ENCODE measurements around the gene NME9. TPM values are rescaled to one million over a fixed set of nuclear protein-coding genes. Genes with fewer than 3 reads are reported as not detected.

NME9 gene
- total RNA-seq, 1 experiment from 2014 or later: not detected

DNA sequence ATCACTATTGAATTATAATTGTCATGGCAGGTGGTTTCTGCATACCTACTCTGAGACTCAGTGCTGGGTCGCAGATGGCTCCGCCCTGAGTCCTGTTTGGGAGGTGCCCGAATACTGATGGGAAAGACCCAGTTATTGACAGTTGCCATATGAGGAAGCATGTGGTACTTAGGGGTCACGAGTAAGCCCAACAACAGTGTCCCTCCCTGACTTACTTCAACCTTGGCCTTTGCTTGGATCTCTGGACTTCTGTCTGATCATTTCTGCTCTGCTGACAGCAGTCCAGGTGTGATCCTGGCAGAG lies 35.6 kb upstream of the NME9 start:
- no peak for DNase-seq
- ChIA-PET POLR2A (no interaction called here), CTCF (no interaction called here)
- no peaks in the 10 kb centered on the region for H3K36me3 ChIP-seq (ENCODE audit: control insufficient read depth, insufficient read depth, low read length)
- H3K27ac Mint-ChIP-seq (ENCODE audit: unreplicated experiment): no peak overlapping the region
- no peaks in the 10 kb centered on the region for H3K27me3 ChIP-seq (replicated peaks; ENCODE audit: control insufficient read depth, insufficient read depth, low read length)
- no peaks in the 10 kb centered on the region for H3K4me1 Mint-ChIP-seq (ENCODE audit: low read depth, unreplicated experiment)
- intact Hi-C loops (cut with micrococcal nuclease; ENCODE audit: unreplicated experiment): no loop called here
- no peaks in the 10 kb centered on the region for H3K9me3 Mint-ChIP-seq (ENCODE audit: unreplicated experiment)
- no peak overlapping the region for H3K4me3 Mint-ChIP-seq (ENCODE audit: unreplicated experiment)
- peaks cover 6% of the 10 kb centered on the region for H3K36me3 Mint-ChIP-seq (ENCODE audit: insufficient read depth, unreplicated experiment)
- TF ChIP-seq CTCF (IDR thresholded peaks at IDR 0.05; ENCODE audit: insufficient read depth in 1 of 2, low read depth in 1 of 2, low read length in 1 of 2, severe bottlenecking in 1 of 2, unreplicated experiment in 1 of 2): no peak
- H3K27me3 Mint-ChIP-seq (ENCODE audit: insufficient read depth, unreplicated experiment): no peaks in the 10 kb centered on the region
- no peak overlapping the region for H3K4me3 ChIP-seq (ENCODE audit: low read depth, low read length)
- no peaks in the 10 kb centered on the region for H3K9me3 ChIP-seq
- no peaks in the 10 kb centered on the region for H3K4me1 ChIP-seq
- BruUV-seq (replicated peaks): no TSS peak

DNA sequence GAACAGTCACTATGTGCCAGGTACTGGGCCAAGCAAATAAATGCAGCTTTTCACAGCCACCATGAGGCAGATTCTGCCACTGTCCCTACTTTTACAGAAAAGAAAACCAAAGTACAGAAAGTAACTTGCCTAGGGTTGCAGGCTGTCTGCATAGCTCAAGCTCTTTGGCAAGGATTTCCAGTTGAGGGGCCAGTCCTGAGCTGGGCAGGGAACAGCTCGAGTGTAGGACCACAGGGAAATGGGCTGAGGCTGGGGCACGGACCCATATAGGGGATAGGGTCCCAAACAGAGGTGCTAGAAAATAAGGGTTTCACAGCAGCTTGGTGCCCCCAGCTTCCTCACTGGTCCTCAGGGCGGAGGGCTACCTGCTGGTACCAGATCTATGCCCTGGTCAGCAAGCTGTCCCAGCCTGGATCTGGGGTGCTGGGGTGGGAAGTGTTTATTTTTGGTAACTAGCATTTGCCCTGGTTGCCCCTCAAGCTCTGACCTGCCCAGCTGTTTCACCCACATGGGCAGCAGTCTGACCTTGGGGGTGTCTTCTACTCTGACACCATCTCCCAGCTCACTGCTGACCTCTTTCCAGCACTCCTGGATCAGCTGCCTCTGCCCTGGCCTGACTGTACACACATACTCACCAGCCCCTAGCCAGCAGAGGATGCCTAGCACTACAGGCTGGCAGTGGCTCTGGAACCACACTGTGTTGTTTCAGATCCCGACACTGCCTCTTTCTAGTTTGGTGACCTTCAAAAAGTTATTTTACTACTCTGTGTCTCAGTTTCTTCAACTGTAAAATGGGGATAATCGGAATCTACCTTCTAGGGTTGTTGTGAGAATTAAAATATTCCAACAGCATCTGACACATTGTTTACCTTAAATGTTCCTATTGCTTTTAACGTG lies 35.0 kb upstream of the NME9 start:
- no peak overlapping the region for H3K27ac Mint-ChIP-seq (ENCODE audit: unreplicated experiment)
- CTCF ChIA-PET: interaction anchor here (0.9 kb wide), 1 partner anchor 17 kb away, joined by 6 read pairs; no protein-coding TSS in a partner anchor
- H3K4me1 Mint-ChIP-seq (ENCODE audit: low read depth, unreplicated experiment): no peaks in the 10 kb centered on the region
- intact Hi-C loops (cut with micrococcal nuclease; ENCODE audit: unreplicated experiment): no loop called here
- POLR2A ChIA-PET: no interaction called here
- H3K27me3 Mint-ChIP-seq (ENCODE audit: insufficient read depth, unreplicated experiment): no peaks in the 10 kb centered on the region
- H3K9me3 Mint-ChIP-seq (ENCODE audit: unreplicated experiment): no peaks in the 10 kb centered on the region
- Histone ChIP-seq H3K9me3 (no peaks in the 10 kb centered on the region), H3K36me3 (ENCODE audit: control insufficient read depth, insufficient read depth, low read length) (no peaks in the 10 kb centered on the region), H3K4me1 (no peaks in the 10 kb centered on the region), H3K27me3 (replicated peaks; ENCODE audit: control insufficient read depth, insufficient read depth, low read length) (no peaks in the 10 kb centered on the region), H3K4me3 (ENCODE audit: low read depth, low read length) (no peak overlapping the region)
- no TSS peak for BruUV-seq (replicated peaks)
- peaks cover 6% of the 10 kb centered on the region for H3K36me3 Mint-ChIP-seq (ENCODE audit: insufficient read depth, unreplicated experiment)
- H3K4me3 Mint-ChIP-seq (ENCODE audit: unreplicated experiment): no peak overlapping the region
- DNase-seq: no peak
- TF ChIP-seq CTCF (IDR thresholded peaks at IDR 0.05; ENCODE audit: insufficient read depth in 1 of 2, low read depth in 1 of 2, low read length in 1 of 2, severe bottlenecking in 1 of 2, unreplicated experiment in 1 of 2): no peak

GRCh38 chr3:138363322-138363721 lies 33.7 kb upstream of the NME9 start:
- no peak overlapping the region for H3K27ac Mint-ChIP-seq (ENCODE audit: unreplicated experiment)
- POLR2A ChIA-PET: no interaction called here

More at GRCh38 chr3:138363322-138363721, 33.7 kb upstream of the NME9 start:
- H3K9me3 Mint-ChIP-seq (ENCODE audit: unreplicated experiment): no peaks in the 10 kb centered on the region
- Histone ChIP-seq H3K36me3 (ENCODE audit: control insufficient read depth, insufficient read depth, low read length) (no peaks in the 10 kb centered on the region), H3K4me3 (ENCODE audit: low read depth, low read length) (no peak overlapping the region), H3K27me3 (replicated peaks; ENCODE audit: control insufficient read depth, insufficient read depth, low read length) (no peaks in the 10 kb centered on the region), H3K4me1 (no peaks in the 10 kb centered on the region), H3K9me3 (no peaks in the 10 kb centered on the region)
- no peak for TF ChIP-seq CTCF (IDR thresholded peaks at IDR 0.05; ENCODE audit: insufficient read depth in 1 of 2, low read depth in 1 of 2, low read length in 1 of 2, severe bottlenecking in 1 of 2, unreplicated experiment in 1 of 2)
- no peak overlapping the region for H3K4me3 Mint-ChIP-seq (ENCODE audit: unreplicated experiment)
- no peaks in the 10 kb centered on the region for H3K27me3 Mint-ChIP-seq (ENCODE audit: insufficient read depth, unreplicated experiment)
- H3K4me1 Mint-ChIP-seq (ENCODE audit: low read depth, unreplicated experiment): no peaks in the 10 kb centered on the region
- CTCF ChIA-PET: interaction anchor here (0.9 kb wide), 1 partner anchor 15 kb away, joined by 6 read pairs; no protein-coding TSS in a partner anchor
- intact Hi-C loops (cut with micrococcal nuclease; ENCODE audit: unreplicated experiment): no loop called here
- BruUV-seq (replicated peaks): no TSS peak
- no peak for DNase-seq
- peaks cover 6% of the 10 kb centered on the region for H3K36me3 Mint-ChIP-seq (ENCODE audit: insufficient read depth, unreplicated experiment)
